ENCODE measurements around the gene PSMD2.

- no peak for TF ChIP-seq CTCF (IDR thresholded peaks at IDR 0.05)
- no peak for TF ChIP-seq POLR2A (IDR thresholded peaks at IDR 0.05)
- peak; percentile 45 to 52 for TF ChIP-seq POLR2AphosphoS5 (IDR thresholded peaks at IDR 0.05; ENCODE audit: insufficient read depth in 1 of 2, low read depth in 1 of 2)
These were observed 46.5 kb downstream of the PSMD2 start for GRCh38 chr3:184345317-184346144.

Measured in vagina (tissue), 2 donors.